HepG2 (cell line): ENCODE measurements around the gene TTC24.

ENCODE experiments used
- CTCF ChIP-seq: sonication (generic); formaldehyde crosslinking; IDR thresholded peaks from 2 replicates; pipeline ENCODE4 v1.5.0; 2020; ENCODE audit warnings: mild to moderate bottlenecking, missing genetic modification reagents, moderate library complexity
- MYNN ChIP-seq: sonication (generic); formaldehyde crosslinking; IDR thresholded peaks from 2 replicates; pipeline ENCODE4 v1.4.0; 2020; ENCODE audit warnings: mild to moderate bottlenecking, low read depth, missing genetic modification reagents
- PBX3 ChIP-seq: sonication (generic); formaldehyde crosslinking; IDR thresholded peaks from 2 replicates; pipeline ENCODE4 v1.8.1; 2023; ENCODE audit warnings: missing genetic modification reagents, inconsistent platforms, borderline replicate concordance
- ZNF205 ChIP-seq: IDR thresholded peaks from 2 replicates; pipeline ENCODE4 v1.6.1; 2018; ENCODE audit warnings: missing biosample characterization, missing genetic modification reagents

- TF ChIP-seq ZNF205 (CRISPR knock-in tag) (no peak), CTCF (CRISPR knock-in tag) (no peak), MYNN (no peak), PBX3 (CRISPR knock-in tag) (no peak)
Observed at GRCh38 chr1:156592158-156592909, 12.8 kb downstream of the TTC24 start.
